GM12878 (cell line): ENCODE measurements around the gene TUFM. TPM values are rescaled to one million over a fixed set of nuclear protein-coding genes. Genes with fewer than 3 reads are reported as not detected.

Experiments used
- E2F8 ChIP-seq: fragments of 450-650 bp; IDR thresholded peaks from 2 replicates; pipeline ENCODE4 v1.6.1; 2018; ENCODE audit warnings: mild to moderate bottlenecking, low read depth, moderate library complexity; ENCODE audit not compliant: partially characterized antibody
- IKZF2 ChIP-seq, 2 experiments: fragments of 450-650 bp; IDR thresholded peaks; 2 replicates each; pipeline ENCODE4 v1.6.1; 2017; ENCODE audit warnings: mild to moderate bottlenecking in 2 of 2, moderate library complexity in 2 of 2
- KDM1A ChIP-seq: fragments of 200-600 bp; sonication (generic); IDR thresholded peaks from 2 replicates; pipeline ENCODE4 v1.6.1; 2016; ENCODE audit warnings: borderline replicate concordance
- MEF2A ChIP-seq: IDR thresholded peaks from 2 replicates; pipeline ENCODE4 v1.6.1; 2011; ENCODE audit warnings: low read depth, mild to moderate bottlenecking, low read length, moderate library complexity; ENCODE audit not compliant: insufficient read depth
- MYB ChIP-seq: fragments of 150-350 bp; IDR thresholded peaks from 2 replicates; pipeline ENCODE4 v1.6.1; 2014; ENCODE audit warnings: mild to moderate bottlenecking, low read depth, low read length, borderline replicate concordance
- NFYA ChIP-seq: IDR thresholded peaks from 2 replicates; pipeline ENCODE4 v1.6.1; 2011; ENCODE audit warnings: low read depth, mild to moderate bottlenecking, low read length, improper control_type of control experiment, borderline replicate concordance
- NR2F1 ChIP-seq: fragments of 450-650 bp; conservative IDR thresholded peaks from 2 replicates; pipeline ENCODE4 v1.6.1; 2017; ENCODE audit warnings: mild to moderate bottlenecking
- PAX5 ChIP-seq: IDR thresholded peaks from 2 replicates; pipeline ENCODE4 v1.6.1; 2011; ENCODE audit warnings: low read depth, low read length, borderline replicate concordance
- RAD51 ChIP-seq: fragments of 450-650 bp; IDR thresholded peaks from 2 replicates; pipeline ENCODE4 v1.6.1; 2016; ENCODE audit warnings: moderate library complexity, mild to moderate bottlenecking, inconsistent platforms
- RELA ChIP-seq: fragments of 450-650 bp; IDR thresholded peaks from 2 replicates; pipeline ENCODE4 v1.8.0; 2014; ENCODE audit warnings: borderline replicate concordance; ENCODE audit not compliant: partially characterized antibody
- SMARCA5 ChIP-seq: fragments of 450-650 bp; IDR thresholded peaks from 2 replicates; pipeline ENCODE4 v1.6.1; 2017; ENCODE audit warnings: mild to moderate bottlenecking
- SP1 ChIP-seq: IDR thresholded peaks from one replicate; pipeline ENCODE4 v1.6.1; 2011; ENCODE audit warnings: low read depth, low read length
- STAT1 ChIP-seq: fragments of 450-650 bp; conservative IDR thresholded peaks from 2 replicates; pipeline ENCODE4 v1.6.1; 2014; ENCODE audit warnings: antibody characterized with exemption, mild to moderate bottlenecking
- STAT3 ChIP-seq: IDR thresholded peaks from 2 replicates; pipeline ENCODE4 v1.6.1; 2011; ENCODE audit warnings: low read depth, low read length, improper control_type of control experiment
- TAF1 ChIP-seq: IDR thresholded peaks from 2 replicates; pipeline ENCODE4 v1.6.1; 2011; ENCODE audit warnings: mild to moderate bottlenecking, low read depth, low read length, borderline replicate concordance
- YY1 ChIP-seq: IDR thresholded peaks from 2 replicates; pipeline ENCODE4 v1.6.1; 2011; ENCODE audit warnings: low read depth, mild to moderate bottlenecking, low read length
- ZNF687 ChIP-seq: fragments of 450-650 bp; IDR thresholded peaks from 2 replicates; pipeline ENCODE4 v1.6.1; 2017; ENCODE audit warnings: mild to moderate bottlenecking, moderate library complexity
- polyA plus RNA-seq, 11 experiments: library from polyadenylated mRNA; depleted of rRNA in 4 of 11; unstranded in 6 of 11; stranded (reverse) in 5 of 11; fragments of >200 nt; fragmentation: Nextera tagmentation in 4 of 11; fragmentation: Illumina TruSeq in 1 of 11; extraction: Ambion mirVana in 4 of 11; extraction: Trizol in 1 of 11; gene quantifications; 1 replicate in 1 of 11; 2 replicates in 10 of 11; pipeline versions ENCODE4 v1.2.1 to v1.2.3, GENCODE V29; 2011 to 2016; ENCODE audit warnings: inconsistent platforms in 2 of 11, missing spikeins in 2 of 11, low read depth in 1 of 11
- total RNA-seq, 4 experiments: library from RNA; depleted of rRNA in 3 of 4; stranded (reverse); fragments of >200 nt in 3 of 4; fragmentation: Illumina TruSeq in 1 of 4; extraction: Trizol in 1 of 4; gene quantifications; 2 replicates each; pipeline versions ENCODE4 v1.2.1 to v1.2.3, GENCODE V29; 2013 to 2021
- TF ChIP-seq, protein P1 (sequence below): IDR thresholded peaks from 2 replicates; pipeline ENCODE4 v1.6.1; 2012; ENCODE audit warnings: low read depth, low read length, improper control_type of control experiment
- TF ChIP-seq, protein P2 (sequence below): fragments of 450-650 bp; conservative IDR thresholded peaks from 2 replicates; pipeline ENCODE4 v1.6.1; 2017; ENCODE audit warnings: mild to moderate bottlenecking, moderate library complexity
- TF ChIP-seq, protein P3 (sequence below): IDR thresholded peaks from 2 replicates; pipeline ENCODE4 v1.6.1; 2012; ENCODE audit warnings: low read depth, low read length, improper control_type of control experiment

Gene TUFM
- total and polyA plus RNA-seq, 10 of the 15 experiments (the other 5 are each of a cell fraction or from before 2014, with no cell fraction given) = 23.4 to 354 (median 182) TPM

DNA sequence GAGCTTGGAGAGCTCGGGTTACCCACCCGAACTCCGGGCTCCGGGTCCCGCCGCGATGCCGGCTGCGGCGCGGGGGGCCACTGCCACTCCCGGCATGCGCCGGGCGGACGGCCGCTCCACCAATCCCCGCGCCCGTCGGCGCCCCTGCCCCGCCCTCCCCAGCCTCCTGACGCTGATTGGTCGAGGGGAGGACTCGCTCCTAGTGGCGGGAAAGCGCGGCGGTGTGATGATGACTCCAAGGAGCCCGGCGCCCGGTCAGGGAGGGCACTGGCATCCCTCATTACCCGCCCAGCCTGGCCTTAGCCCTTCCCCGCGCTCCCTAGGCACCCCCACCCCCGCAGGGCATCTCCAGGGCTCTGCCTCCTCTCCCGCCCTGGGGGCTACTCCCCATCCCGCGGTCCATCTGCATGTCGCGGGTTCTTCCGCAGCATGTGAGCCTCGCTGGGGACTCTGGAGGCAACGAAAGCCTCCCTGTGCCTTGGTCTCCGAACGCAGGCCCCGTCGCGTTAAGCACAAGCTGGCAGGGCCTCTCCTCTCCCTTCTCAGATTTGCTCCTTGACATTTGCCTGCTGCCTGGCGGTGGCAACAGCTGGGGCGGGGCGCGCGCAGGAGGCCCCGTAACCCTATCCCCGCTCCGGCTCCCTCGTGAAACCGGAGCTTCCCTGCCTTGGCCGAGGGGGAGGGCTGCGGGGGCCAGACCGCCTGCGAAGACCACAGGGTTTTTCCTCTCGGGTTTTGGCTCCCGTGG lies 33.9 kb upstream of the TUFM start (continued):
- TF ChIP-seq SP1 (peak; percentile 79), NFYA (peak; percentile 15; the same call in 1 of the 2 replicates), RELA (no peak), PAX5 (no peak; the same call in 1 of the 2 replicates), NR2F1 (no peak), E2F8 (peak; percentile 79), MEF2A (no peak), STAT3 (no peak), ZNF687 (peak; percentile 44; the same call in 1 of the 2 replicates), STAT1 (no peak), SMARCA5 (no peak), MYB (no peak), KDM1A (no peak), TAF1 (no peak), YY1 (no peak), RAD51 (no peak), IKZF2 (IDR thresholded peaks at IDR 0.05) (no peak)
- TF ChIP-seq, protein P1, sequence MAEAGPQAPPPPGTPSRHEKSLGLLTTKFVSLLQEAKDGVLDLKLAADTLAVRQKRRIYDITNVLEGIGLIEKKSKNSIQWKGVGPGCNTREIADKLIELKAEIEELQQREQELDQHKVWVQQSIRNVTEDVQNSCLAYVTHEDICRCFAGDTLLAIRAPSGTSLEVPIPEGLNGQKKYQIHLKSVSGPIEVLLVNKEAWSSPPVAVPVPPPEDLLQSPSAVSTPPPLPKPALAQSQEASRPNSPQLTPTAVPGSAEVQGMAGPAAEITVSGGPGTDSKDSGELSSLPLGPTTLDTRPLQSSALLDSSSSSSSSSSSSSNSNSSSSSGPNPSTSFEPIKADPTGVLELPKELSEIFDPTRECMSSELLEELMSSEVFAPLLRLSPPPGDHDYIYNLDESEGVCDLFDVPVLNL = peak; percentile 84
- TF ChIP-seq, protein P2, sequence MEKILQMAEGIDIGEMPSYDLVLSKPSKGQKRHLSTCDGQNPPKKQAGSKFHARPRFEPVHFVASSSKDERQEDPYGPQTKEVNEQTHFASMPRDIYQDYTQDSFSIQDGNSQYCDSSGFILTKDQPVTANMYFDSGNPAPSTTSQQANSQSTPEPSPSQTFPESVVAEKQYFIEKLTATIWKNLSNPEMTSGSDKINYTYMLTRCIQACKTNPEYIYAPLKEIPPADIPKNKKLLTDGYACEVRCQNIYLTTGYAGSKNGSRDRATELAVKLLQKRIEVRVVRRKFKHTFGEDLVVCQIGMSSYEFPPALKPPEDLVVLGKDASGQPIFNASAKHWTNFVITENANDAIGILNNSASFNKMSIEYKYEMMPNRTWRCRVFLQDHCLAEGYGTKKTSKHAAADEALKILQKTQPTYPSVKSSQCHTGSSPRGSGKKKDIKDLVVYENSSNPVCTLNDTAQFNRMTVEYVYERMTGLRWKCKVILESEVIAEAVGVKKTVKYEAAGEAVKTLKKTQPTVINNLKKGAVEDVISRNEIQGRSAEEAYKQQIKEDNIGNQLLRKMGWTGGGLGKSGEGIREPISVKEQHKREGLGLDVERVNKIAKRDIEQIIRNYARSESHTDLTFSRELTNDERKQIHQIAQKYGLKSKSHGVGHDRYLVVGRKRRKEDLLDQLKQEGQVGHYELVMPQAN = no peak; the same call in 1 of the 2 replicates
- TF ChIP-seq, protein P3, sequence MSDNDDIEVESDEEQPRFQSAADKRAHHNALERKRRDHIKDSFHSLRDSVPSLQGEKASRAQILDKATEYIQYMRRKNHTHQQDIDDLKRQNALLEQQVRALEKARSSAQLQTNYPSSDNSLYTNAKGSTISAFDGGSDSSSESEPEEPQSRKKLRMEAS = peak; percentile 50; the same call in 1 of the 2 replicates
